Upper lobe of left lung (tissue), 4 donors: ENCODE data around the gene GAP43.

Experiments
- CTCF ChIP-seq, 6 experiments: fragments of 450-650 bp in 4 of 6; fragments of 200-600 bp in 2 of 6; sonication (generic) in 2 of 6; IDR thresholded peaks; one replicate each; pipeline ENCODE4 v1.5.1; 2016 to 2019; ENCODE audit warnings: antibody characterized with exemption in 6 of 6
- EP300 ChIP-seq, 4 donors: sonication (generic); formaldehyde crosslinking; IDR thresholded peaks; one replicate each; pipeline ENCODE4 v1.5.1; 2017; ENCODE audit warnings: antibody characterized with exemption in 4 of 4, control low read depth in 2 of 4

GRCh38 chr3:115760716-115761115, 137.4 kb downstream of the GAP43 start:
- no peak for TF ChIP-seq CTCF (IDR thresholded peaks at IDR 0.05)
- TF ChIP-seq EP300 (IDR thresholded peaks at IDR 0.05) = no peak
